NCI-H1417 treated with DMSO at 0.1 percent for 48 hours (cell line): ENCODE data around the gene THSD8.
A peak's percentile ranks its signal among the peaks of the same experiment; 100 is the strongest.

ENCODE experiments used
- DNase-seq: peaks from one replicate; lab custom pipeline; 2025; lab: John Stamatoyannopoulos, UW

Gene THSD8

DNA sequence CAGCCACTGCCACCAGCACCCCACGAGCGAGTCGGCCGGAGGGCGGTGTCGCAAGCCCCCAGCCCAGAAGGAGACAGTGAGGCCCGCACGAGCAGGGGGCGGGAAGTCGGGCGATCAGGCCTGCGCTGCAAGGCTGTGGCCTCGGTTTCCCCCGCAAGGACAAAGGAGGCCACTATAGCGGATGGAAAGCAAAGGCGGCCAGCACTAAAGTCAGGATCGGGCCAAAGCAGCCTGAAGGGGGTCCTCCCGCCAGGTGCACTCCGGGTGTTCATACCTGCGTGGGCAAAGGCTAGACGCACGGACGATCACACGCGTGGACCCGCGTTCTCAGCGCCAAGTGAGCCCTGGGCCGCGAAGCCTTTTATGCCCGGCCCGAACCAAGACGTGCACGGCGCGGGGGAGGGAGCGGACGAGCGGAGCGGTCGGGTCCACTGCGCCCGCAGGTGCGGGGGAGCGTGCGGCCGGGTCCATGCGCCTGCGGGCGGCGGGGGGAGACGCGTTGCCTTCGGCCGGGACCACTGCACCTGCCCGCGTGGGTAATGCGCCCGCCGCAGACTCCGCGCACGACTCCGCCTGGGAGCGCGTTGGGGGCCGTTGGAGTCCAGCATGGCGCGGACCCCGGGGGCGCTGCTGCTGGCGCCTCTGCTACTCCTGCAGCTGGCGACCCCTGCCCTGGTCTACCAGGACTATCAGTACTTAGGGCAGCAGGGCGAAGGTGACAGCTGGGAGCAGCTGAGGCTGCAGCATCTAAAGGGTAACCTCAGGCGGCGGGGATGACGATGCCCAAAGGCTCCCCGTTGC lies at the start of gene THSD8, which contains the start of gene PRDX2:
THSD8 (plus strand) TSS at position 604 of the 801 bp plus-strand sequence; CDS start at position 607, 3 bp downstream.
PRDX2 (minus strand) TSS at position 335 of the 801 bp plus-strand sequence. CDS start 539 bp downstream, outside the sequence.
- peak; percentile 19 for DNase-seq

DNA sequence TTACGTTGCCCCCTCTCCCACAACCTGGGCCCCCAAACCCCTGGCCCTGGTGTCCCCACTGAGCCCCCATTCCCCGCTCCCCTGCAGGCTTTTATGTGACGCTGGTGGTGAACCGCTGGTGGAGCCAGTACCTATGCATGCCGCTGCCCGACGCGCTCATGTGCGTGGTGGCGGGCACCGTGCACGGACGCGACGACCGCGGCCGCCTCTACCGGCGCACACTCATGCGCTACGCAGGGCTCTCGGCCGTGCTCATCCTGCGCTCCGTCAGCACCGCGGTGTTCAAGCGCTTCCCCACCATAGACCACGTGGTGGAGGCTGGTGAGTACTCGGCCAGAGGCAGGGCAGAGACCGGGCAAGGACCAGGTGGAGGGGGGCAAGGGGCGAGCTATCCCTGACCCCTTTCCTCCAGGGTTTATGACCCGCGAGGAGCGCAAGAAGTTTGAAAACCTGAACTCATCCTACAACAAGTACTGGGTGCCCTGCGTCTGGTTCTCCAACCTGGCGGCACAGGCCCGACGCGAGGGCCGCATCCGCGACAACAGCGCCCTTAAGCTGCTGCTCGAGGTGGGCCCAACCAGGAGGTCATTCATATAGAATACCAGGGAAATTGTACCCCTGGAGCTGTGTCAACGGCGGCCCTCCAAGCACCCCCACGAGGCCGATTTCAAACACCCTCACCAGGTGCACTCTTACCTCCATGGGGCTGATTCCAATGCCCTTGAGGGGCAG lies 47.2 kb upstream of the THSD8 start:
- no peak for DNase-seq

DNA sequence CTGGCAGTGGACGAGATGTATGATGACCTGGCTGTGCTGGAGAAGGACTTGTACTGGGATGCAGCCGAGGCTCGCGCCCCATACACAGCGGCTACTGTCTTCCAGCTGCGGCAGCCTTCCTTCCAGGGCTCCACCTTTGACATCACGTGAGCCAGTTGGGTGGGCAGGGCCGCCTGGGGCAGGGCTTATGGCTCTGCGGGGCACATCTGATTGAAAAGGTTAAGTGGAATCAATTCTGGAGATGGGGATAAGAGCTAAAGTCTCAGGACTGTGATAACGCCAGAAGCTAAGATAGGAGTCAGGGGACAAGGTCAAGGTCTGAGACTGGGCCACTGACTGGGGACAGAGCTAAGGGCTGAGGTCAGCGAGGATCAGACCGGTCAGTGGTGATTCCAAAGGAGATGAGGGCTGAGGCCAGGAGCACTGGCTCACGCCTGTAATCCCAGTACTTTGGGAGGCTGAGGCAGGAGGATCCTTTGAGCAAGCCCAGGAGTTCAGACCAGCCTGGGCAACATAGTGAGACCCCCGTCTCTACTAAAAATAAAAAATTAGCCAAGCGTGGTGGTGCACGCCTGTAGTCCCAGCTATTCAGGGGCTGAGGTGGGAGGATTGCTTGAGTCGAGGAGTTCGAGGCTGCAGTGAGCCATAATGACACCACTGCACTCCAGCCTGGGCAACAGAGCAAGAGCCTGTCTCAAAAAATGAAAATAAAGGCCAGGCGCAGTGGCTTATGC lies 45.6 kb upstream of the THSD8 start:
- no peak for DNase-seq

DNA sequence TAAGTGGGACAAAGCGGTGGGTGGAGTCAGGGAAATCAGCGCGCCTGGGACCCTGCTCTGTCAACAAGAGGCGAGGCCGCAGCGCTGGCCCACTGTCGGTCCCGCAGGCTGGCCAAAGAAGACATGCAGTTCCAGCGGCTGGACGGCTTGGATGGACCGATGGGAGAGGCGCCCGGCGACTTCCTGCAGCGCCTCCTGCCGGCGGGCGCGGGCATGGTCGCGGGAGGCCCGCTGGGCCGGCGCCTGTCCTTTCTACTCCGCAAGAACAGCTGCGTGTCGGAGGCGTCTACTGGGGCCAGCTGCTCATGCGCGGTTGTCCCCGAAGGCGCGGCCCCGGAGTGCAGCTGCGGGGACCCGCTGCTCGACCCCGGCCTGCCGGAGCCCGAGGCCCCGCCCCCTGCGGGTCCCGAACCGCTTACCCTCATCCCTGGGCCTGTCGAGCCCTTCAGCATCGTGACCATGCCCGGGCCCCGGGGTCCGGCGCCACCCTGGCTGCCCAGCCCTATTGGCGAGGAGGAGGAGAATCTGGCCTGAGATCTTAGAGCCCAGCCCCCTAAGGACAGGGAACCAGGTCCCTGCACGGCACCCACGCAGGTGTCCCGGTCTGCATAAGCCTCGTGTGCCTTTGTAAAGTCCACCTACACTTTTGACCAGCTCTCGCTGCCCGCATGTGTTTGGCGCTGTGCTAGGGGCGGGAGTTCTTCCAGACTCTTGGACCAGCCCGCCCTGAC lies 44.2 kb upstream of the THSD8 start:
- DNase-seq, result no peak

DNA sequence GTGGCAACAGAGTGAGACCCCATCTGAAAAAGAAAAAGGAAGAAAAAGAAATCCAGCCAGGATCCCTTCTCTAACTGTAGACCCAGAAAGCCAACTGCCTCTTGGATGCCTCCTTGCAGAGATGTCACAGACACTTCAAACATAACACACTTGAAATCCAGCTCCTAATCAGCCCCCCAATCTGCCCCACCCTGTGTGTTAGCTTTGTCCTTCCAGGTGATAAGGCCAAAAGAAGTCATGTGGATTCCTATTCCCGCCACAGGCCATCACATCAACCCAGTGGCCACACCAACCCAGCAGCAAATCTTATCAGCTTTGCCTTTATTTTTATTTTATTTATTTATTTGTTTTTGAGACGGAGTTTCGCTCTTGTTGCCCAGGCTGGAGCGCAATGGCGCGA lies 42.2 kb upstream of the THSD8 start:
- no peak for DNase-seq

GRCh38 chr19:12763100-12763499 lies 38.8 kb upstream of the THSD8 start:
- DNase-seq, result no peak

- DNase-seq, result no peak
Observed at GRCh38 chr19:12764698-12765097, 37.2 kb upstream of the THSD8 start.

GRCh38 chr19:12766051-12766521 lies 35.8 kb upstream of the THSD8 start:
- DNase-seq, result no peak

DNA sequence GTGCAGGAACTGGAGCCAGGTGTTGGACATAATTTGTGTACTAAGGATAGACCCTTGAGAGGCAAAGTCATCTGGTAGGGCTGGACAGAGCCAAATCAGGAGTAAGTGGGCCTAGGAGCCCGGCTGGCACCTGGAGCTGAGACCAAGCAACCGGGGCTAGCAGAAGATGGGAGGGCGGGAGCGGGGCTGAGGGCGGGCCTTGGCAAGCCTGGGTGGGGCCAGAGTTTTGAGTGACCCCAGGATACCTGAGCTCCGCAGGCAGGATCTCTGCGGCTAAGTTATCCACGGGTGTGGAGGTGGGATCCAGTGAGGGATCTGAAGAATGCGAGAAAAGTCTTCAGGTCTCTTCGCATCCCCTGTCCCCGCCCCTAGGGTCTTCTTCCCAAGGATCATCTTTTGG lies 34.7 kb upstream of the THSD8 start:
- no peak for DNase-seq

DNA sequence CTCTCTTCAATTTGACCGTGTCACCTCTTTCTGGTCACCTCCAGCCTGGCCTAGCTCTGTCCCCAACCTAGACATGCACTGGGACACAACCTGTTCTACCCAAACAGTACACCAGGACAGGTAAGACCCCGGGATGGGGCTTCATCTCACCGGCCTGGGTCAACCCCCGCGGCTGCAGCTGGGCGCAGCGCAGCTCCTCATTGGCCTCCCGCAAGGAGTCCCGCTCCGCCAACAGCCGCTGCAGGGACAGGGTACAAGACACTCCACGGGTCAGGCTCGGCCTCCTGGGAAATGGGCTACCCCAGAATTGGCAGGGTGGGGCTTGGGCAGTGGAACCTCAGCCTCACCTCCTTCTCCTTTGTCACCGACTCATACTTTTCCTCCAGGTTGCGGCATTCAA lies 34.2 kb upstream of the THSD8 start:
- no peak for DNase-seq

DNA sequence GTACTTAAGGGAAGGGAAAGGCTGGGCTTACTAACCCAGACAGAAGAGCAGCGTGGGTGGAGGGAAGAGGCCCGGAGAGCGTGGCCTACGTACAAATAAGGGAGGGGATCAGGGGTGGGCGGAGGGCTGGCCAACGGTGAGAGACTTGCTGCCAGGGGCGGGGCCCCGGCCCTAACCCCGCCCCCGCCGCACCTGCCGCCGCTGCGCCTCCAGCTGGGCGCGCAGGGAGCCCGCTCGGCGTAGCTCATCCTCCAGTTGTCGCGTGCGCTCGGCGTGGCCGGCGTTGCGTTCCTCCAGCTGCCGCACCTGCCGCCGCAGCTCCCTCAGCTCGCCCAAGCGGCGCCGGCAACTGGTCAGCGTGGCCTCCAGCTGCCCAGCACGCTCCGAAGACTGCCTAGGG lies 32.2 kb upstream of the THSD8 start:
- DNase-seq, result no peak

DNA sequence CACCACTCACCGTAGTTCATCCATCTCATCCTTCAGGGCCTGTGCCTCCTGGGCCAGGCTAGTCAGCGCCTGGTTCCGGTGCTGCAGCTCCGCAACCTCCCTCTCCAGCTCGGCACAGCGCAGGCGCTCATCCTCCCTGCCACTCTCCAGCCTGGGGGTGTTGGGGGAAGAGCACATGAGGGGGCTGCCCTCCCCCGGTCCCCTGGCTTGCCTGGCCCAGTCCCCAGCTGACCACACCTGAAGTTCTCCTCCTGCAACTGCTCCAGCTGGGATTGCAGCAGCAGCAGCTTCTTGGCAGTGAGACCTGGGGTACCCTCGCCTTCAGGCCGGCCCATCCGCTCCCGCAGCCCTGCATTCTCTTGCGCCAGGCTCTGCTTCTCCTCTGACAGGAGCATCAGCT lies 30.9 kb upstream of the THSD8 start:
- no peak for DNase-seq

DNA sequence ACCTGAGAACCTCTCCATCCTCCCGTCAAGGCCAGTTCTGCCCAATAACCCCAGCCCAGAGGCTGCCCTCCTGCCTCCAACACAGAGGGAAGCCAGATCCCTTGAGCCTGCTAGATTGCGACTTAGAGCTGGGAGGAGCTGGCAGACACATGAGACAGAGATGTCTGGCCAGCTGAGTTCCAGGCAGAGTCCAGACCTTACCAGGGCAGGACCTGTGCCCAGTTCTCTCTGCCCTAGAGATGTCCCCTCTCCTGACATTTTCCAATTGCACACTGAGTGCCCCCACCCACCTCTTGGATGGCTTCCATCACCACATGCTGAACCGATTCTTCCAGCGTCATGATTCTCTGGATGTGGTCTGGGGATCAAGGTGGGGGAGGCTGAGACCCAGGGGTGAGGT lies 29.5 kb upstream of the THSD8 start:
- DNase-seq, result no peak

DNA sequence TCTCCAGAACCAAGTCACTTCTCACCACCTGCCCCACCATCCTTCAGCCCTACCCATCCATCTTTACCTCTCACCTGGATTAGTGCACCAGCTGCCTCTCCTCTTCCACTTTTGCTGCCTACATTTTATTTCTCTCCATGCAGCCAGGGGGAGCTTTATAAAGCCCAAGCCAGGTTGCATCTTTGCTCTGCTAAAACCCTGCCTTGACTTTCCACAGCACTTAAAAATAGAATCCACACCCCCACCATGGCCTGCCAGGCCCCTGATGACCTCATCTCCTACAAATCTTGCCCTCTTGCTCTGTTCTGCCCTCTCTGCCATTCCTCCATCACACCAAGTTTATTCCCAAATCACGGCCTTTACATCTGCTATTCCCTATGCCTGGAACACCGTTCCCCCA lies 28.3 kb upstream of the THSD8 start:
- DNase-seq, result no peak

- DNase-seq, result peak; percentile 32
Observed at GRCh38 chr19:12774588-12775555, 27.0 kb upstream of the THSD8 start, which contains the start of gene HOOK2. HOOK2 (minus strand) TSS chr19:12775552; CDS start chr19:12775449, 103 bp downstream.

GRCh38 chr19:12777217-12778016 lies 24.5 kb upstream of the THSD8 start:
- DNase-seq, result peak; percentile 29

DNA sequence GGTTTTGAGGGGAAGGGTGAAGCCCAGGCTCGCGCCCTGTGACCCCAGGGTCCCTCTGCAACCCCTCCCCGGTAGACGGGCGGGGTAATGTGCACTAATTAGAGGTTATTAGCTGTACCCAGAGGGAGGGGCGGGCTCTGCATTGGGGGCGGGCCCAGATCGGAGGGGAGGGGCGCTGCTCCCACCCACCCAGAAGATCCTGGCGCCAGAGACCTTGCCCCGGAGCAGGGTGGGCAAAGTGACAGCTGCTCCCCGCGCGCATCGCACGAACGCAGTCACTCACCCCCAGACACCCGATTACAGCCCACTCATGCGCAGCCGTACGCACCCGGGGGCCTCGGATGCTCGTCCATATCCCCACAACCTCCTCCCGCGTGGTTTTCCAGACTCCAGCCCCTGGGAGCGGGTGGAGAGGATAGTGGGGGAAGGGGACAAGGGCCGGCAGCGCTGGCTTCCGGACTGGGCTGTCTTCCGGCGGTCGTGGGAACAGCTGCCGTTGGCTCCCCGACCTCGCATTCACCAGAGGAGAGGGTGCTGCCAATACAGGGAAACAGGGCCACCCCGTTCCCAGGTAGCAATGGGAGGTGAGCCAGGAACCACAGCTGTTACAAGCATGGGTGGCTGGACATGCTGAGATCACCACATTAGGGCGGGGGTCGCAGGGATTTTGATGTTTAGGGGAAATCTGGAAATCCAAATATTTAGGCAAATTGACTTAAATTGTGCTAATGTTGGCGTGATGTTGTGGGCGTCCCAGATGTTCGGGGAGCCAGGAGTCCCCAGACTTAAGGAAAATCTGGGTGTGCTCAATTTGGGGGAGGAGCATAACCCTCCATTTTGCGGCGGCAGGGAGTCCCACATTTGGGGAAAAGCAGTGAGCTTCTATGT lies 23.6 kb upstream of the THSD8 start:
- no peak for DNase-seq

DNA sequence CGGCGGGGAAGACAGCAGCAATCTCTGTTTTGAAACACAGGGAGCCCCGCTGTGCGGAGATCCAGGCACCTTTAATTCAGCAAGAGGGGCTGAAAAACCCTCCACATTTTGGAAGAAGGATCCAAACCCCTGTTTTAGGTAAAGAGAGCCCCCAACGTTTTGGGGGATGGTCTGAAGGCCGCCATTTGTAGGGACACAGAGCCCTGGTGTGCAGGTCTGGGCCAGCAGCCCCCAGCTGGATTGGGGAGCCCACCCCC lies 23.0 kb upstream of the THSD8 start:
- no peak for DNase-seq
